Erythroblast (primary cell): Measurements from ENCODE around the gene NNT.

Experiments
- GATA1 ChIP-seq: IDR thresholded peaks from 2 replicates; pipeline ENCODE4 v1.6.1; 2011; ENCODE audit warnings: low read depth, mild to moderate bottlenecking, control low read depth, low read length, moderate library complexity
- POLR2A ChIP-seq: IDR thresholded peaks from 2 replicates; pipeline ENCODE4 v1.6.1; 2011; ENCODE audit warnings: mild to moderate bottlenecking, low read length

DNA sequence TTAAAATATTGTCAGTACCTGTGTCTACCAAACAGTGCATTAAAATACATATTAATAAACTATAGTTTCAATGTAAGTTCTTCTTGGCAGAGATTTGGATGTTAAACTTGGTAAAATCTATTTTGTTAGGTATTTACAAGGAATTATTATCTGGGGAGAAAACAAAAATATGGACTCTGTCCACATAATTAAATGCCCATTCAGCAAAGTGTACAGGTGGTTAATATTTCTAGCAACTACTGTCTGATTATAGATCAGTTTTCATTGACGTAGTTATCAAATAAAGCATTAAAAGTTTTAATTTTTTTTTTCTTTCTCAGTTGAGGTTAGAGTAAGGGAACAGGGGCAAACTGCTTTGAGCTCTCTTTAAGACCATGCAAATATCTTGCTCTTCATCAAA is 88.9 kb downstream of the NNT start:
- TF ChIP-seq POLR2A (no peak), GATA1 (no peak)
